ENCODE data around the gene DAAM2.

The DAAM2 gene

DNA sequence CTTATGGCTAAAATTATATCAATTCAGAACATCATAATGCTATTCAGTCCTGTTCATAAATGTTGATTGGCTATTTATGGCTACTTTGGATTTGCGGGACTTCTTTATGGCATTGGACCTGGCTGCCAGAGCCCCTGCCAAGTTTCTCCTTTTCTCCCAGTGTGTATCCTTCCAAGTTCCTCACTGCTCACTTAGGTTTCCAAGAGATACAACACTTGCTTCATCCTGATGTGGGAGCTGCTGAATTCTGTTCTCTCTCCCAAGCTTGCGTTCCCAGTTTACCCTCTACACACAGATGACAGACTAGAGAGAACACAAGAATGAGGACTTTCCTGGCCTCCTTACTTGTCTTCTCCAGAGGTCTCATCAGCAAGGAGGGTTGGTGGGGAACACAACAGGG is 18.4 kb upstream of the DAAM2 start:
- Mint-ChIP-seq H3K4me3 (no peak overlapping the region), H3K9me3 (no peaks in the 10 kb centered on the region)

DNA sequence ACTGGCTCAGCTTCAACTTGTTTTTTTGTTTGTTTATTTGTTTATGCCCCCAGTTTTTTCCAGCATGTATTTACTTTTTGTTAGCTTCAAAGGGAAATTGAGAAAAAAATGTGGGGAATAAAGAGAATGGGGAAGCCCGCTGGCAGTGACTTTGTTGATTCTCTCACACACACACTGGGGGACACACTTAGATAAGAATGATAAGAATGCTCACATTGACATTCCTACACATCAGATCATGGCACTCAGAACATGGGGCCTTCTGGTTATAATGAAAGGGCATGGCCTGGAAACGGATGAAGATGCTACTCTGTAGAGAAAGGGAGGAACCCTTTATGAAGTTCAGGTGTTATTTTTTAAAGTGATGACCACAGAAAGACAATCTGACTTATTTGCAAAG is 15.6 kb upstream of the DAAM2 start:
- no peak overlapping the region for H3K27ac Mint-ChIP-seq
- no peaks in the 10 kb centered on the region for H3K36me3 Mint-ChIP-seq (ENCODE audit: low read depth)
- no peaks in the 10 kb centered on the region for H3K9me3 Mint-ChIP-seq
- no peak overlapping the region for H3K4me3 Mint-ChIP-seq
- peaks cover 4% of the 10 kb centered on the region for H3K27me3 Mint-ChIP-seq
- no peak for DNase-seq
- H3K4me1 Mint-ChIP-seq (ENCODE audit: low read depth): no peaks in the 10 kb centered on the region

More for the DNA sequence above, 18.4 kb upstream of the DAAM2 start:
- no peak overlapping the region for H3K27ac Mint-ChIP-seq
- H3K27me3 Mint-ChIP-seq: peaks cover 14% of the 10 kb centered on the region
- H3K36me3 Mint-ChIP-seq (ENCODE audit: low read depth): no peaks in the 10 kb centered on the region
- DNase-seq: no peak
- no peaks in the 10 kb centered on the region for H3K4me1 Mint-ChIP-seq (ENCODE audit: low read depth)

DNA sequence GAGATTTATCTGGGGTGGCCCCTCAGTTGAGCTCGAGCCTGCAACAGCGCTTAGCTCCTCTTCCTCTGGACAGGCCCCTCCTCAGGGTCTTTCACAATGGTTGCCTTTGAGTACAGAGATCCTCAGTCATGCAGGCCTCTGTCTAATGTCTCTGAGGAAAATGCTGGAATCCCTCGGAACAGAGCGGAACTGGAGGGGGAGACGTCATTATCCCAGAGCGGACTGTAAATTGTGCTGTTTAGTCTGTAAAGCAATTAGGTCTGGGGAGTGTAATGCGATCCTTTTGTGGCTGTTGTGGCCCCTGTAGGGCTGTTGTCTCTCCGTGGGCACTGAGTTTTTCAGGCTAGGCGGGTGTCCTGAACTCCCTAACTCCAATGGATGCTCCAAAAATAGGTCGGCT is 15.0 kb upstream of the DAAM2 start:
- Mint-ChIP-seq H3K4me3 (no peak overlapping the region), H3K27ac (no peak overlapping the region), H3K36me3 (ENCODE audit: low read depth) (no peaks in the 10 kb centered on the region), H3K9me3 (no peaks in the 10 kb centered on the region), H3K4me1 (ENCODE audit: low read depth) (no peaks in the 10 kb centered on the region), H3K27me3 (peaks cover 4% of the 10 kb centered on the region)
- no peak for DNase-seq

DNA sequence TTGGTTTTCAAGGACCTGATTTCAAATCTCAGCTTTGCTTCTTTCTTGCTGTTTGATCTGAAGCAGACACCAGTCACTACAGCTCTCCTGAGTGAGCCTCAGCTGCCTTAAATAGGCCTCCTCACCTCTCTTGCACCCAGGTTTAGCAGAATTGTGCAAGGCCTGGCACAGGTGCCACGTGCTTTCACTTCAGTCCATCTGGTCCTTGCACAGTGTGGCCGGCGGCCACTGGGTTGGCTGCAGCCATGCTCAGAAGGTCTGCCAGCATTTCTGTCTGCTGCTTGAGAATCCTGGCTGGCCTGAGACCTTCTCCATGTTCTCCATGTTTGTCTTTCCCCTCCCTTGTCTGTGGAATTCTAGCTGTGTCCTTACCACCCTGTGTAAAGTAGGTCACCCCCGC is 14.5 kb upstream of the DAAM2 start:
- Mint-ChIP-seq H3K36me3 (ENCODE audit: low read depth) (no peaks in the 10 kb centered on the region), H3K4me3 (no peak overlapping the region)

GRCh38 chr6:39778581-39779255 is 13.5 kb upstream of the DAAM2 start:
- Mint-ChIP-seq H3K4me1 (ENCODE audit: low read depth) (no peaks in the 10 kb centered on the region), H3K27ac (no peak overlapping the region), H3K27me3 (peaks cover 4% of the 10 kb centered on the region), H3K36me3 (ENCODE audit: low read depth) (no peaks in the 10 kb centered on the region), H3K4me3 (no peak overlapping the region), H3K9me3 (peaks cover 8% of the 10 kb centered on the region)
- no peak for DNase-seq

More for the DNA sequence above, 14.5 kb upstream of the DAAM2 start:
- no peak overlapping the region for H3K27ac Mint-ChIP-seq
- H3K4me1 Mint-ChIP-seq (ENCODE audit: low read depth): no peaks in the 10 kb centered on the region
- DNase-seq: no peak
- peaks cover 4% of the 10 kb centered on the region for H3K27me3 Mint-ChIP-seq
- H3K9me3 Mint-ChIP-seq: no peaks in the 10 kb centered on the region

GRCh38 chr6:39785281-39785680 is 6.9 kb upstream of the DAAM2 start:
- DNase-seq: no peak
- Mint-ChIP-seq H3K36me3 (ENCODE audit: low read depth) (no peaks in the 10 kb centered on the region), H3K4me3 (no peak overlapping the region), H3K9me3 (peaks cover 12% of the 10 kb centered on the region), H3K27me3 (peaks cover 31% of the 10 kb centered on the region), H3K4me1 (ENCODE audit: low read depth) (no peaks in the 10 kb centered on the region), H3K27ac (no peak overlapping the region)

DNA sequence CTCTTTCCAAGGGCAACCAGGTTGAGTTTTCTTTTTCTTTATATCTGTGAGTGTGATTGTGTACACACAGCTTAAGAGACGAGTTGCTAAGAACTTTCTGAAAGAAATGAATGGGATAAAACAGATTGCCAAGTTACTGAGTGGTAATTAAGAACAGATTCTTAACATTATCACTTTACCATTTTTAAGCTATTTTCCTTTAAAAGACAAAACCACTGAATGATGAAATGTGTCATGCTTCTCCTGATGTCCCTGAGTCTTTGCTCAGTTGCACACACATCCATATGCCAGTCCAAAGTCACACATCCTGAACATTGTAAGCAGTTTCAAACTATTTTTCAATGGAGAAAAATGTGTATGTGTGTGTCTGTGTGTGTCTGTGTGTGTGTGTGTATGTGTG is 5.5 kb upstream of the DAAM2 start:
- Mint-ChIP-seq H3K36me3 (ENCODE audit: low read depth) (no peaks in the 10 kb centered on the region), H3K4me3 (no peak overlapping the region), H3K27ac (no peak overlapping the region), H3K4me1 (ENCODE audit: low read depth) (no peaks in the 10 kb centered on the region), H3K27me3 (peaks cover 42% of the 10 kb centered on the region), H3K9me3 (peaks cover 12% of the 10 kb centered on the region)
- no peak for DNase-seq

DNA sequence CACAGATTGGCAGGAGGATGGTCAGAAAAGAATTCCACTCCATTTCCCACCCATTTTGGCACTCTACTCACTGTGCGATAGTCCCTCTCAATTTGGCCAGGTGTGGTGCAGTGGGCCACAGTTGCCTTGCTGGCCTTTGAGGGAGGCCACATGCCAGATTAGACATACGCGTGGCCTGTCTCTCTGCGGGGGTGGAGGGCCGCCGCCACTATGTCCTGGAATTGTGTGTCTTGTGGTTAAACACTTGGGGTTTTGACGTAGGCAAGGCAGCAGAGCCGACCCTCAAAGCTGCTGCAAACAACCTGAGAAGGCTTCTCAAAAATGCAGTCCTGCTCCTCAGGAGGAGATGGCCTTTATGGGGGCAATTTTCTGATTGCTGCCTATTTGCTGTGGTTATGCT is 4.9 kb upstream of the DAAM2 start:
- Mint-ChIP-seq H3K27ac (no peak overlapping the region), H3K36me3 (ENCODE audit: low read depth) (no peaks in the 10 kb centered on the region), H3K4me1 (ENCODE audit: low read depth) (no peaks in the 10 kb centered on the region), H3K9me3 (peaks cover 12% of the 10 kb centered on the region), H3K4me3 (no peak overlapping the region), H3K27me3 (peaks cover 47% of the 10 kb centered on the region)
- DNase-seq: no peak

GRCh38 chr6:39790772-39791171 is 1.4 kb upstream of the DAAM2 start:
- Mint-ChIP-seq H3K36me3 (ENCODE audit: low read depth) (no peaks in the 10 kb centered on the region), H3K4me1 (ENCODE audit: low read depth) (peaks cover 2% of the 10 kb centered on the region), H3K9me3 (no peaks in the 10 kb centered on the region), H3K4me3 (no peak overlapping the region), H3K27ac (no peak overlapping the region), H3K27me3 (peaks cover 75% of the 10 kb centered on the region)
- no peak for DNase-seq

GRCh38 chr6:39791311-39791710 is 865 bp upstream of the DAAM2 start:
- DNase-seq: no peak
- H3K27me3 Mint-ChIP-seq: peaks cover 75% of the 10 kb centered on the region
- no peak overlapping the region for H3K4me3 Mint-ChIP-seq
- H3K27ac Mint-ChIP-seq: no peak overlapping the region
- peaks cover 2% of the 10 kb centered on the region for H3K4me1 Mint-ChIP-seq (ENCODE audit: low read depth)
- no peaks in the 10 kb centered on the region for H3K9me3 Mint-ChIP-seq
- no peaks in the 10 kb centered on the region for H3K36me3 Mint-ChIP-seq (ENCODE audit: low read depth)

- H3K36me3 Mint-ChIP-seq (ENCODE audit: low read depth): no peaks in the 10 kb centered on the region
- no peak overlapping the region for H3K4me3 Mint-ChIP-seq
- H3K27ac Mint-ChIP-seq: no peak overlapping the region
- H3K27me3 Mint-ChIP-seq: peaks cover 62% of the 10 kb centered on the region
- H3K9me3 Mint-ChIP-seq: no peaks in the 10 kb centered on the region
- peaks cover 2% of the 10 kb centered on the region for H3K4me1 Mint-ChIP-seq (ENCODE audit: low read depth)
- DNase-seq: no peak
Observed at GRCh38 chr6:39792540-39793450, 619 bp downstream of the DAAM2 start.

GRCh38 chr6:39793516-39793915 is 1.3 kb downstream of the DAAM2 start:
- no peak for DNase-seq

DNA sequence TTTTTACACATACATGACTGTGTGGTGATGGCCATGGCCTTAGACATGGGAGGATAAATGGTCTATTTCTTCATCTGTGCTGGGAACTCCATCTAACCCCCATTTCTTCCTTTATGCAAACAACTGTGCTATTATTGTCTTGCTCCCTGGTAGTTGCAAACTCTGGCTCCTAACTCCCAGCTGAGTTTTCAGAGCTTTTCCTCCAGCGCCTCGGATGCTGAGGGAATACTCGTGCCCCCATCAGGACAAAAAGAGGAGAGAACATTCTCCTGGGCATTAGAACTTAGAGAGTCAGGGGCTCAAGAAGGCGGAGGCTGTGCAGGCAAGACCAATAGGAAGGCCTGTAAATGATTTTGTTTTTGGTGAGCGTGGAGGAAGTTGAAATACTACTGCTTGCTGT is 2.1 kb downstream of the DAAM2 start:
- Mint-ChIP-seq H3K36me3 (ENCODE audit: low read depth) (no peaks in the 10 kb centered on the region), H3K4me1 (ENCODE audit: low read depth) (peaks cover 2% of the 10 kb centered on the region), H3K27ac (no peak overlapping the region), H3K9me3 (no peaks in the 10 kb centered on the region), H3K4me3 (no peak overlapping the region), H3K27me3 (peaks cover 58% of the 10 kb centered on the region)
- no peak for DNase-seq

More at GRCh38 chr6:39793516-39793915, 1.3 kb downstream of the DAAM2 start:
- Mint-ChIP-seq H3K9me3 (no peaks in the 10 kb centered on the region), H3K4me3 (no peak overlapping the region), H3K27ac (no peak overlapping the region), H3K27me3 (peaks cover 62% of the 10 kb centered on the region), H3K4me1 (ENCODE audit: low read depth) (peaks cover 2% of the 10 kb centered on the region), H3K36me3 (ENCODE audit: low read depth) (no peaks in the 10 kb centered on the region)

DNA sequence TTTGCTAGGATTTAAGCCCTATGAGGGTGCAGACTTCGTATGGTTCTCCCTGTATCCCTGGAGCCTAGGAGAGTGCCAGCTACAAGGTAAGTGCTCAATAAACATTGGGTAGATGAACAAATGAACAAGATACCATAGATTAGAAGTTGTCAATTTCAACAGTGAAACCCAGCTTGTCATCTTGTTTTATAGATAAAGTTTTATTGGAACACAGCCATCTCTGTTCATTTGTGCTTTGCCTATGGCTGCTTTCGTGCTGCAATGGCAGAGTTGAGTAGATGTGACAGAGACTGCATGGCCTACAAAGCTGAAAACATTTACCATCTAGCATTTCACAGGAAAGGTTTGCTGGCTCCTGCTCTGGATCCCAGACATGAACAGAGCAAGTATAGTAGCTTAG is 5.6 kb downstream of the DAAM2 start:
- no peaks in the 10 kb centered on the region for H3K9me3 Mint-ChIP-seq
- peaks cover 39% of the 10 kb centered on the region for H3K27me3 Mint-ChIP-seq
- H3K4me3 Mint-ChIP-seq: no peak overlapping the region
- no peaks in the 10 kb centered on the region for H3K36me3 Mint-ChIP-seq (ENCODE audit: low read depth)
- no peak for DNase-seq
- no peaks in the 10 kb centered on the region for H3K4me1 Mint-ChIP-seq (ENCODE audit: low read depth)
- H3K27ac Mint-ChIP-seq: no peak overlapping the region
